HG03442 (cell line): ENCODE measurements around the gene SLC41A3.
"Not testable (repeated sequence)": the region's sequence is repeated elsewhere in the genome, so short reads cannot be mapped to it uniquely, and the experiment has no call there.

ENCODE experiments used
- ATAC-seq: cut with Tn5 transposase; IDR thresholded peaks from one replicate; pipeline ENCODE4 v1.9.1; 2021; ENCODE audit warnings: mild to moderate bottlenecking, moderate library complexity; ENCODE audit not compliant: unreplicated experiment

Gene SLC41A3

DNA sequence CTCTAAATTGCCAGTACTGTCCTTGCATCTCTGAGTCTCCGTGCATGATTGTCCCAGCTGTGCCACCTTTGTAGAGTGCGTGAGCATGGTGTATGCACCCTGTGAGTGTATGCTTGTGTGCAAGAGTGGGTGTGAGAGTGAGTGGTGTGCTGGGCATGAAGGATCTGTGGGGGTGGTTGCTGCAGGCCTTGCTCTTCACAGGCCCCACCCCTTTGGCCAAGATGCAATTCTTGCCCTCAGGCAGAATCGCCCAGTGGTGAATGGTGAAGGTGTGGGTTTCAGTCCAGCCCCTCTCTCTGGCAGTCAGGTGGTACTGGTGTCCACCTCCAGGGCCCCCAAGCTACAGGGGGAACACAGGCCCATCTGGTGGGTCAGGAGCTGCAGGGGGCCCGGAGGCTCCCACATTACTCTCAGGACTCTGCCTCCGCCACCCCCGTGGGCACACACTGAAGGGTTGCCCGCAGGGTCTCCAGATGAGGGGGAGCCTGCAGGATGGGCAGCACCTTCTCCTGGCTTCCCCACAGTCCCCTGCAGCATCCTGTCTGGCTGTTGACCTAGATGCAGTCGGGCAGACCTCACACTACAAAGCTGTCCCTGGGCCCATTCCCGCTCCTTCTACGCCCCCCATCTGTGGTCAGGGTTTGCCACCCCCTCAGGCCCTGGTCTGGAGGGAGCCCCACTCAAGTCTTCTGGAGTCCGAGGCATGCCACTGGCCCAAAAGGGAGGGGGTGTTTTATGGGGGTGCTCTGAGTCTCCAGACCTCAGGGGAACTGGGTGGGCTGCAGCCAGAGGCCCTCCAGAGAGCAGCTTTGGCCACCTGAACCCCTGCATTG lies 123.3 kb downstream of the SLC41A3 start:
- no peak for ATAC-seq

DNA sequence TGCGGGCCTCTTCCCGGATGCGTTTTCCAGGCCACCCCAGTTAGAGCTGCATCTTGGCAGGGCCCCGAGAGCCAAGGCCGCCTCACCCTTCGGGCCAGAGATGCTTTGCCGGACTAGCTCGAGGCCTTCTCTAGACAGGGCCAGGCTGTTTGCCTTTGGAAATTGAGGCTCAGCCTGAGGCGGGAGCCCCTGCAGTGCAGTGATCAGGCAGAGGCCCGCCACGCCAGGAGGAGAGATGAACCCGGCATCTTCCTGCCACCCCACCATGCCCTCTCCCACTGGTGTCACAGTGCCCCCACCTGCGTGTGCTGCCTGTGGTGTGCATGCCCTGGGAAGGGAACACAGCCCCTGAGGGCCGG lies 123.9 kb downstream of the SLC41A3 start:
- no peak for ATAC-seq

DNA sequence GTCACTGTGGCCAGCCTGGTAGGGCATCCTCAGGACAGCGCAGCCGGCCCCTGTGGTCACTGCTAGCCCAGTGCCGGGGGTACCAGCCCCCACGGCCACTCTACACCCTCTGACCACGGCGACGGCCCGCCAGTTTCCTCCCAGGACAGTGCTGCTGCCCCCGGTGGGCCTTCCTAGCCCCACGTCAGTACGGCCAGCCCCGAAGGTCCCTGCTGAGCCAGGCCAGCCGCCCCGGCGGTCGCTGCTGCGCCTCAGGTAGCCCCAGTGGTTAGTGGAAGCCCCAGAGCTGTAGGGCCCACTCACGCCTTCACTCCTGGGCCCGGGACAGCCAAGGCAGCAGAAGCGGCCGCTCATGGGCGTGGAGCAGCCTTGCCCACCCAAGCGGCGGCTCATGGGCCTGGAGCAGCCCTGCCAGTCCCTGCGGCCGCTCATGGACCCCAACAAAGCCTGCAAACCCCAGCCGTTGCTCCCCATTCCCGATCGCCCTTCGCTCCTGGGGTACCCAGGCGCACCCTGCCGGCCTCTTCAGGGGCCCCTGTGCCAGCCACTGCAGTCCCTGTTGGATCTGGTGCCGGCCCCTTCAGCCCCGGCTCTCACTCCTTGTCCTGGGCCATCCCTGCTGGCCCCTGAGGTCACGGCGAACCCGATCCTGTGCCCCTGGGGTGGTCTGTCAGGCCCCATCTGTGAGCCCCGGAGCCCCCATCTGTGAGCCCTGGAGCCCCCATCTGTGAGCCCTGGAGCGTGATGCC lies 124.4 kb downstream of the SLC41A3 start:
- no peak for ATAC-seq

DNA sequence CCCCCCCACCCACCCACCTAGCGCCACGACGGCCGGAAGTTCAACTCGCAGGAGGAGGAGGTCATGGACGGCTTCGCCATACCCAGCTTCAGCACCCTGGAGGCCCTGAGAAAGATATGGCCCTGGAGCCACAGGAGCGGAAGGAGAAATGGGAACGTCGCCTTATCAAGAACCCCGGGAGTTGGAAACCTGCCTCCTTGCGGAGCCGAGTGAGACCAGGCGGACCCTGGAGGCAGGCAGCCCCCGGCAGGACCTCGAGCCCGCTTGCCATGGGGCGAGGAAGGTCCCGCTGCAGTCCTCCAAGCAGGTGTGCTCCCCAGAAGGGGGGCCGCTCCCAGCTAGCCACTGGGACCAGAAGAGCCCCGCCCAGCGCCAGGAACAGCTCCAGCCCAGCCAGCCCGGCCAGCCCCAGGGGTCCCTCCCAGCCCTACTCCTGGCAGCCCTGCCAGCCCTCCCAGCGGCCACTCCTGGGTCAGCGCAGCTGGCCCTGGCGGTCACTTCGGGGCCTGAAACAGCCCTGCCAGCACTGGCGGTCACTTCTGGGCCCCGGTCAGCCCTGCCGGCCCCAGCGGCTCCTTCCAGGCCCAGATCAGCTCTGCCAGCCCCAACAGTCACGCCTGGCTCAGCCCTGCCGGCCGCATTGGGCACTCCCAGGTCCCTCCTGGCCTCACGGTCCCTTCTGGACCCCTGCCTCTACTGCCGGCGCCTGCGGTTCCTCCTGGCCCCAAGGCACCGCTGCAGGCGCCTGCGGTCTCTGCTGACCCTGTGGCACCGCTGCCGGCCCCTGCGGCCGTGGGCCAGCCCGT lies 125.2 kb downstream of the SLC41A3 start:
- no peak for ATAC-seq

DNA sequence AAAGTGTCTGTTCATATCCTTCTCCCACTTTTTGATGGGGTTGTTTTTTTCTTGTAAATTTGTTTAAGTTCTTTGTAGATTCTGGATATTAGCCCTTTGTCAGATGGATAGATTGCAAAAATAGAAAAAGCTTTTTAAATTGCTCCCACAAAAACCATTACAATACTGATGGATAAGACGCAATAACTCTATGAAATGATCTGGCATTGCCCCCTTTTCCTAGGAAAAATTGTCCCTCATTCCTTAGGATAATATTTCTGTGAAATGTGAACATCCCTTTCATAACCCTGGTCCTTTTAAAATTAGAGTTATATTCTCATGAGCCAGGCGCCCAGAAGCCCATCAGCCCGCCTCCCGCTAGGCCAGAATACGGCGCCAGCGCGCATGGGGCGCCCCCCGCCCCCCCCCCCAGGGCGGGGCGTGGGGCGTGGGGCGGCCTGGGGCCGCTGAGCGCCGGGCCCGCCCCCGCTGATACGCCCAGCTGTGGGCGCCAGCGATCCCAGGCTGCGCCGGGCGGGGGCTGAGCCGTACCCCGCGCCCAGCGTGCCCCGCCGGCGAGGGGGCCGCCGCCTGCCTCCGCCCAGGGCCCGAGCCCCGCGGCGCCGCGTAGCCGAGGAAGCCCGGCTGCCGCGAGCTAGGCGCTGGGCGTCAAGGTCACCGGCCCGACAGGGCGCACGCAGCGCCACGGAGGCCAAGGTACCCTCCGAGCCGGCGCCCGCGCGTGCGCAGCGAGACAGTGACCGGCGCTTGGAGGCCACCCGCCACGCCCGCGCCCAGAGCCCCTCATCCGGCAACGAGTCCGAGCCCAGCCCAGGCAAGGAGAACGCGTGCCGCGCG lies 126.0 kb downstream of the SLC41A3 start:
- no peak for ATAC-seq

DNA sequence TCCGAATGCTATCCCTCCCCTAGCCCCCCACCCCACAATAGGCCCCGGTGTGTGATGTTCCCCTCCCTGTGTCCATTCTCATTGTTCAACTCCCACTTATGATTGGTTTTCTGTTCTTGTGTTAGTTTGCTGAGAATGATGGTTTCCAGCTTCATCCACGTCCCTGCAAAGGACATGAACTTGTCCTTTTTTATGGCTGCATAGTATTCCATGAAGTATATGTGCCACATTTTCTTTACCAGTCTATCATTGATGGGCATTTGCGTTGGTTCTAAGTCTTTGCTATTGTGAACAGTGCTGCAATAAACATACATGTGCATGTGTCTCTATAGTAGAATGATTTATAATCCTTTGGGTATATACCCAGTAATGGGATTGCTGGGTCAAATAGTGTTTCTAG lies 126.9 kb downstream of the SLC41A3 start:
- not testable (repeated sequence) for ATAC-seq
